ENCODE data around the gene PPIL6.

The PPIL6 gene

GRCh38 chr6:109434456-109434855 is 6.0 kb downstream of the PPIL6 start:
- ATAC-seq (replicated peaks) (no peak), DNase-seq (no peak)
- no peak overlapping the region for H3K4me3 Mint-ChIP-seq
- no peak overlapping the region for H3K27ac Mint-ChIP-seq
- no peaks in the 10 kb centered on the region for H3K9me3 Mint-ChIP-seq
- H3K27me3 Mint-ChIP-seq: peaks cover 0 to 8% of the 10 kb centered on the region in 2 donors
- peaks cover 6% of the 10 kb centered on the region for H3K36me3 Mint-ChIP-seq (ENCODE audit: insufficient read depth)
- no peaks in the 10 kb centered on the region for H3K4me1 Mint-ChIP-seq (ENCODE audit: low read depth in 2 of 2)

GRCh38 chr6:109429496-109429895 is 10.9 kb downstream of the PPIL6 start:
- no peak overlapping the region for H3K27ac Mint-ChIP-seq
- no peak overlapping the region for H3K4me3 Mint-ChIP-seq
- no peaks in the 10 kb centered on the region for H3K9me3 Mint-ChIP-seq
- DNase-seq (no peak), ATAC-seq (replicated peaks) (no peak)
- H3K27me3 Mint-ChIP-seq: peaks cover 0 to 17% of the 10 kb centered on the region in 2 donors
- H3K36me3 Mint-ChIP-seq (ENCODE audit: insufficient read depth): no peaks in the 10 kb centered on the region
- H3K4me1 Mint-ChIP-seq (ENCODE audit: low read depth in 2 of 2): peaks cover 0 to 4% of the 10 kb centered on the region in 2 donors

GRCh38 chr6:109428889-109429477 is 11.4 kb downstream of the PPIL6 start:
- no peaks in the 10 kb centered on the region for H3K36me3 Mint-ChIP-seq (ENCODE audit: insufficient read depth)
- ATAC-seq (replicated peaks): no peak
- no peak overlapping the region for H3K4me3 Mint-ChIP-seq
- H3K9me3 Mint-ChIP-seq: no peaks in the 10 kb centered on the region
- H3K27ac Mint-ChIP-seq: no peak overlapping the region
- H3K4me1 Mint-ChIP-seq (ENCODE audit: low read depth in 2 of 2): peaks cover 0 to 4% of the 10 kb centered on the region in 2 donors
- H3K27me3 Mint-ChIP-seq: peaks cover 0 to 17% of the 10 kb centered on the region in 2 donors
- no peak for DNase-seq

DNA sequence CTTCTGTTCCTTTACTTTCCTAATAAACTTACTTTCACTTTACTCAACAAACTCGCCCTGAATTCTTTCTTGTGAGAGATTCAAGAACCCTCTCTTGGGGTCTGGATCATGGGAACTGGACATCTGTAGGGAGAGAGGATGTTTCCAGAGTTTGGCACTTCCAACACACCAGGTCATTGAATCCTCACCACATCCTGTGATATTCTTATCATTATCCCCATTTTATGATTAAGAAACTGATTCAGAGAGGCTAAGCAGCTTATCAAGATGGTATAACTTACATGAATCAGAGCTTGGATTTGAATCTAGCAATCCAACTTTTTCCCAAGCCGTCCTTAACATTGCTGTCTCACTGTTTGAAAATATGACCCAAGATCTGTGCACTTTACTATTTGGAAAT is 15.5 kb downstream of the PPIL6 start:
- Mint-ChIP-seq H3K27me3 (peaks cover 0 to 8% of the 10 kb centered on the region in 2 donors), H3K4me3 (no peak overlapping the region), H3K9me3 (no peaks in the 10 kb centered on the region), H3K27ac (no peak overlapping the region), H3K36me3 (ENCODE audit: insufficient read depth) (no peaks in the 10 kb centered on the region), H3K4me1 (ENCODE audit: low read depth in 2 of 2) (peaks cover 0 to 4% of the 10 kb centered on the region in 2 donors)
- no peak for DNase-seq
- ATAC-seq (replicated peaks): no peak

DNA sequence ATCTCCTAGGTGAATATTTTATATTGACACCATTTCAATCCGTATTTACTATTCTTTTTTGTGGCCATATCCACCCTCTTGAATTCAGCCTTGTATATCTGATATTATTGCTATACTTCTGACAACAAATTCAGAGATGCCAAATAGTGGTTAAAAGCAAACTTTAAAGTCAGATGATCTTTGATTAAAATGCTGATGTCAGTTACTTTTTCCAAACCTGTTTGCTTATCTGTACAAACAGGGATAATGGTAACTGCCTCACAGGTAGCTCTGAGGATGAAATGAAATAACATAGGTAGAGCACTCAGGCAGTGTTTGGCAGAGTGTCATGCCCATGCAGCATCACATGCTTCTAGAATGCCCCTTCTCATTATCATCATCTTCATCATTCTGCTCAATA is 19.2 kb downstream of the PPIL6 start:
- H3K36me3 Mint-ChIP-seq (ENCODE audit: insufficient read depth): no peaks in the 10 kb centered on the region
- ATAC-seq (replicated peaks) (no peak), DNase-seq (no peak)
- no peaks in the 10 kb centered on the region for H3K9me3 Mint-ChIP-seq
- H3K4me1 Mint-ChIP-seq (ENCODE audit: low read depth in 2 of 2): peaks cover 0 to 4% of the 10 kb centered on the region in 2 donors
- no peak overlapping the region for H3K4me3 Mint-ChIP-seq
- peaks cover 0 to 16% of the 10 kb centered on the region in 2 donors for H3K27me3 Mint-ChIP-seq
- no peak overlapping the region for H3K27ac Mint-ChIP-seq

GRCh38 chr6:109420751-109421150 is 19.7 kb downstream of the PPIL6 start:
- peaks cover 0 to 4% of the 10 kb centered on the region in 2 donors for H3K4me1 Mint-ChIP-seq (ENCODE audit: low read depth in 2 of 2)

DNA sequence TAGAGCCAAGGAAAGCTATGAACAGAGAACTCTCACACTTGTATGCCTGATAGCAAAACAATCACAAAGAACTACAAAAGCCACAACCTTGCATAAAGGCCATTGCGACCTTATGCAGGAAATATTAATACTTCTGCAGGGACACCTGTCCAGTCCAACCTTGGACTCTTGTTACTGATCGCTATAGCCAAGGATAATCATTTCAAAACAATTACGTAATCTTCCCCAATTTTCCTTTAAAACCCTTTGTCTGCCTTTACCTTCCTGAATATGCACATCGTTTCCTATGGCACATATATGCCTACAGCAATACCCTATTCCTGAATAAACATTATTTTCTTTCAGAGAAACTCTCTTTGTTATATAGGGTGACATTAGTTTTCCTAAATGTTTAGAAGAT is 22.8 kb downstream of the PPIL6 start:
- ATAC-seq (replicated peaks) (no peak), DNase-seq (no peak)
- H3K9me3 Mint-ChIP-seq: no peaks in the 10 kb centered on the region
- no peak overlapping the region for H3K4me3 Mint-ChIP-seq
- no peaks in the 10 kb centered on the region for H3K36me3 Mint-ChIP-seq (ENCODE audit: insufficient read depth)
- H3K27ac Mint-ChIP-seq: no peak overlapping the region
- peaks cover 0 to 16% of the 10 kb centered on the region in 2 donors for H3K27me3 Mint-ChIP-seq
- no peaks in the 10 kb centered on the region for H3K4me1 Mint-ChIP-seq (ENCODE audit: low read depth in 2 of 2)

More at GRCh38 chr6:109420751-109421150, 19.7 kb downstream of the PPIL6 start:
- Mint-ChIP-seq H3K4me3 (no peak overlapping the region), H3K9me3 (no peaks in the 10 kb centered on the region), H3K27ac (no peak overlapping the region), H3K27me3 (peaks cover 0 to 16% of the 10 kb centered on the region in 2 donors), H3K36me3 (ENCODE audit: insufficient read depth) (no peaks in the 10 kb centered on the region)
- DNase-seq (no peak), ATAC-seq (replicated peaks) (no peak)

DNA sequence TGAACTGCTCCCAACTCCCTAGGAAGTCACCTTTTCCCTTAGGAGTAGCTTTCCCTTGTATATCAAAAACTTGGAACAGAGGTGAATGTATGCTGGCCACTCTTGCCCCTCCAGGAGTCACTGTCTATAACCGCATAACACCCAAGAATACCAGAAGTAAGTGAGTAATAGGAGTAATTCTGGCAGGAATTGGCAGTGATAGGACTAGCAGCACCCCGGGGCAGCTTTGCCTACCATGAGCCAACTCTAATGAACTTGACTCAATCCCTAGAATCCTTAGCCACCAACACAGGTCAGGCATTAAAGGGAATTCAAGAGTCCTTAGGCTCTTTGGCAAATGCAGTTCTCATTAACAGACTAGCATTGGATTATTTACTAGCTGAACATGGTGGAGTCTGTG is 29.4 kb downstream of the PPIL6 start:
- no peak overlapping the region for H3K4me3 Mint-ChIP-seq
- no peak overlapping the region for H3K27ac Mint-ChIP-seq
- H3K36me3 Mint-ChIP-seq (ENCODE audit: insufficient read depth): no peaks in the 10 kb centered on the region
- H3K27me3 Mint-ChIP-seq: peaks cover 6 to 23% of the 10 kb centered on the region in 2 donors
- no peak for DNase-seq
- peaks cover 0 to 2% of the 10 kb centered on the region in 2 donors for H3K9me3 Mint-ChIP-seq
- no peak for ATAC-seq (replicated peaks)
- no peaks in the 10 kb centered on the region for H3K4me1 Mint-ChIP-seq (ENCODE audit: low read depth in 2 of 2)

DNA sequence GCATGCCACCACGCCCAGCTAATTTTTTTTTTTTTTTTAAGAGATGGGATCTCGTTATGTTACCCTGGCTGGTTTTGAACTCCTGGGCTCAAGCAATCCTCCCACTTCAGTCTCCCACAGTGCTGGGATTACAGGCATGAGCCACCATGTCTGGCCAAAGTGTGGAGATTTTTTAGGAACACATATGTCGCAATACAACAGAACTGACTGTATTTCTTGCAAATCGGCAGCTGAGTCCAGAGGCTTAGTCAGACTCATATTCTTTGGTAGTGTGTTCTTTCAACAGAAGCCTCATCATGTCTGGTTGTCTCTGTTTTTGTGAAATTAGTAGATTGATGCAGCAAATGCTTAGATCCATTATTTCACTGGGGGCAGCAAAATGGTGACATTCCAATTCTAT is 34.2 kb downstream of the PPIL6 start:
- no peak for DNase-seq
- peaks cover 0 to 2% of the 10 kb centered on the region in 2 donors for H3K9me3 Mint-ChIP-seq
- no peaks in the 10 kb centered on the region for H3K4me1 Mint-ChIP-seq (ENCODE audit: low read depth in 2 of 2)
- H3K36me3 Mint-ChIP-seq (ENCODE audit: insufficient read depth): no peaks in the 10 kb centered on the region
- no peak overlapping the region for H3K27ac Mint-ChIP-seq
- ATAC-seq (replicated peaks): no peak
- peaks cover 6 to 18% of the 10 kb centered on the region in 2 donors for H3K27me3 Mint-ChIP-seq
- H3K4me3 Mint-ChIP-seq: no peak overlapping the region

DNA sequence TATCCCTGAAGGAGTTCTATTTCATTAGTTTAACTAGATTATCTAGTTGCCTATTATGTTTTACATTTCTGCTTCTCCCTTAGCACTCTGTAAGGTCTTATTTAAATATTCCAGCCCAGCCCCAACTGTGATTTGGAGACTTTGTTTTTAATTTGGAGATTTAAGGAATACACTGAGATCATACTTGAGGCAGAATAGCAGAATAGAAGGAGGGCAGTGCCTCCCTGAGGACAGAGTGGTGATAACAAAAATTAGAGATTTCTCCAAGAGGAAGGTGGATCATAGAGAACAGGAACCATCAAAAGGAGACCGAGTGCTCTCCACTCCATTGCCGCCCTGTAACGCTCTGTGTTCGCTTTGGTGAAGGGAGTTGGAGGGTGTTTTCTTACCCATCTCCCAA is 43.4 kb downstream of the PPIL6 start:
- no peak for DNase-seq
- peaks cover 0 to 13% of the 10 kb centered on the region in 2 donors for H3K27me3 Mint-ChIP-seq
- no peak overlapping the region for H3K27ac Mint-ChIP-seq
- no peak overlapping the region for H3K4me3 Mint-ChIP-seq
- ATAC-seq (replicated peaks): no peak
- H3K9me3 Mint-ChIP-seq: no peaks in the 10 kb centered on the region
- H3K36me3 Mint-ChIP-seq (ENCODE audit: insufficient read depth): no peaks in the 10 kb centered on the region
- peaks cover 0 to 3% of the 10 kb centered on the region in 2 donors for H3K4me1 Mint-ChIP-seq (ENCODE audit: low read depth in 2 of 2)

- Mint-ChIP-seq H3K4me1 (ENCODE audit: low read depth in 2 of 2) (peaks cover 0 to 3% of the 10 kb centered on the region in 2 donors), H3K4me3 (no peak overlapping the region), H3K27ac (no peak overlapping the region), H3K9me3 (no peaks in the 10 kb centered on the region), H3K36me3 (ENCODE audit: insufficient read depth) (no peaks in the 10 kb centered on the region), H3K27me3 (peaks cover 0 to 13% of the 10 kb centered on the region in 2 donors)
- ATAC-seq (replicated peaks) (no peak), DNase-seq (no peak)
Measured at GRCh38 chr6:109396046-109396718, 44.2 kb downstream of the PPIL6 start.

GRCh38 chr6:109393886-109394281 is 46.5 kb downstream of the PPIL6 start:
- Mint-ChIP-seq H3K27me3 (peaks cover 0 to 20% of the 10 kb centered on the region in 2 donors), H3K9me3 (no peaks in the 10 kb centered on the region), H3K27ac (no peak overlapping the region), H3K4me1 (ENCODE audit: low read depth in 2 of 2) (peaks cover 0 to 3% of the 10 kb centered on the region in 2 donors), H3K4me3 (no peak overlapping the region), H3K36me3 (ENCODE audit: insufficient read depth) (no peaks in the 10 kb centered on the region)
- no peak for DNase-seq
- no peak for ATAC-seq (replicated peaks)

DNA sequence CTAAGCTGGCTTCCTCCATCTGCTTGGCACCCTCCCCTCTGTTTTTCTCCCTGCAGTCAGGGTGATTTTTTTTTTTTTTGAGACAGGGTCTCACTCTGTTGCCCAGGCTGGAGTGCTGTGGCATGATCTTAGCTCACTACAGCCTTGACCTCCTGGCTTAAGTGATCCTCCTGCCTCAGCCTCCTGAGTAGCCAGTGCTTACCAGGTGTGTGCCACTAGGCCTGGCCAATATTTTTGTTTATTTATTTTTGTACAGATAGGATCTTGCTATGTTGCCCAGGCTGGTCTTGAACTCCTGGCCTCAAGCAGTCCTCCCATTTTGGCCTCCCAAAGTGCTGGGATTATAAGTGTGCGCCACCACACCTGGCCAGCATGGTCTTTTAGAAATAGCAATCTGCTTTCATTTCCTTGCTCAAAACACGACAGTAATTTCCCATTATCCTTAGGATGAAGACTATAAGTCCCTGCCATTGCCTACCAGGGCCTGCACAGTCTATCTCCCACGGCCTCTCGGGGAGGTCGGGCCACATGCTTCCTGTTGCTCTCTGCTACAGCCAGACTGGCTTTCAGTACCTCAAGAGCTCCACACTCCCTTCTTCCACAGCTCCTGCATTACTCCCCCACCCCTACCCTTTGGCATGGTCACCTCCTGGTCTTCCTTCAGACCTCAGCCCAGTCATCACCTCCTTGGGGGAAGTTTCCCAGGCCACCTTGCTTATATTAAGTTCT is 47.1 kb downstream of the PPIL6 start:
- Mint-ChIP-seq H3K27ac (no peak overlapping the region), H3K36me3 (ENCODE audit: insufficient read depth) (no peaks in the 10 kb centered on the region), H3K27me3 (peaks cover 0 to 20% of the 10 kb centered on the region in 2 donors), H3K4me3 (no peak overlapping the region), H3K4me1 (ENCODE audit: low read depth in 2 of 2) (peaks cover 0 to 3% of the 10 kb centered on the region in 2 donors), H3K9me3 (no peaks in the 10 kb centered on the region)
- ATAC-seq (replicated peaks) (no peak), DNase-seq (no peak)
